Measurements from ENCODE around the gene SLC40A1.
A peak's percentile ranks its signal among the peaks of the same experiment; 100 is the strongest.

SLC40A1 gene

DNA sequence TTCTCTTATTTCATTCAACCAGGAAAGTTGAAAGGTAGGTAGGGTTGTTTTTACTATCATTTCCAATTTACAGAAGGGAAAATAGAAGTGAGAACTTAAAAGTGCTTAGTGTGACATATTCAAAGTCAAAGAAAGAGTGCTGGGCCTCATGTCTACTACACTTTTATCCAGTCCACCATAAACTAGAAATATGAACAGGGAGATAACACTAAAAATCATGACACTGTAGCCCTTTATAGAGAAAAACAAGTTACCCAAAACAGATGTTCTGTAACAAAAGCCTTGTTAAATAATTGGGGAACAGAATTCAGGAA, 20.4 kb downstream of the SLC40A1 start:
- TF ChIP-seq, protein P1, sequence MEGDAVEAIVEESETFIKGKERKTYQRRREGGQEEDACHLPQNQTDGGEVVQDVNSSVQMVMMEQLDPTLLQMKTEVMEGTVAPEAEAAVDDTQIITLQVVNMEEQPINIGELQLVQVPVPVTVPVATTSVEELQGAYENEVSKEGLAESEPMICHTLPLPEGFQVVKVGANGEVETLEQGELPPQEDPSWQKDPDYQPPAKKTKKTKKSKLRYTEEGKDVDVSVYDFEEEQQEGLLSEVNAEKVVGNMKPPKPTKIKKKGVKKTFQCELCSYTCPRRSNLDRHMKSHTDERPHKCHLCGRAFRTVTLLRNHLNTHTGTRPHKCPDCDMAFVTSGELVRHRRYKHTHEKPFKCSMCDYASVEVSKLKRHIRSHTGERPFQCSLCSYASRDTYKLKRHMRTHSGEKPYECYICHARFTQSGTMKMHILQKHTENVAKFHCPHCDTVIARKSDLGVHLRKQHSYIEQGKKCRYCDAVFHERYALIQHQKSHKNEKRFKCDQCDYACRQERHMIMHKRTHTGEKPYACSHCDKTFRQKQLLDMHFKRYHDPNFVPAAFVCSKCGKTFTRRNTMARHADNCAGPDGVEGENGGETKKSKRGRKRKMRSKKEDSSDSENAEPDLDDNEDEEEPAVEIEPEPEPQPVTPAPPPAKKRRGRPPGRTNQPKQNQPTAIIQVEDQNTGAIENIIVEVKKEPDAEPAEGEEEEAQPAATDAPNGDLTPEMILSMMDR (IDR thresholded peaks at IDR 0.05) = no peak
- peaks cover 32% of the 10 kb centered on the region for H3K4me1 Mint-ChIP-seq
- no peak for DNase-seq
- peaks cover 19% of the 10 kb centered on the region for H3K36me3 Mint-ChIP-seq (ENCODE audit: low read depth)
- peaks cover 7% of the 10 kb centered on the region for H3K27me3 Mint-ChIP-seq (ENCODE audit: low read depth, poor library complexity)
- no peaks in the 10 kb centered on the region for H3K9me3 Mint-ChIP-seq
- H3K27ac Mint-ChIP-seq = peak overlapping the region; percentile 91
- H3K4me3 Mint-ChIP-seq = peak overlapping the region; percentile 3

DNA sequence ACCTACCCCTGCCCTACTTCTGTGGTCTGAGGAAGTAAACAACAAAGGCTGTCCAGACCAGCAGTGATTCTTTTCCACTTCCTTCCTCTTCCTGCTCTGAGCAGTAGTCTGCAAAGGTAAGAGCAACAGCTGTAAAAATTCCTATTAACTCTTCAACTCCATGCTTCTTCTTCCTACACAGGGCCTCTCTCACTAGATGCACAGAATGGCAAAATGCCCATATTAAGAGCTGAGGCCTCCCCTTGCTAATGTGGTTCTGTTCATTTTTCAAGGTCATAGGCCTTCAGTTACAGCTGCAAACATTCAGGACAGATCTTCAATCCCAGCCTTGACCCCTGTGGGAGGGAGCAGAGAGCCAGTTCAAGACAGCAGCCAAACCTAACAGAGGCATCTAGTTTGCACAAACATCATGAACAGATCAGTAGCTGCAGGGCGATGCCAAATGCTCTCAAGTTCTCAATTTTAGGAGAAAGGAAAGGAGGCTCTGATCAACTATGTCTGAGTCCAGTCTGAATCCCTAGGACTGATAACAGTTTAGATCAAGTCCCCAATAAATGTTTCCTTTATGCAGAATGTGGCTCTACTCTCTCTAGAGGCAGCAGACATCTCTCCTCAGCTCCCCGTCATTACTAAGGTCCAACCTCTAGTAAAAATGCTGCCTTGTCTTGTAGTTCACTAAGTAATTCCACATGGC, 20.9 kb downstream of the SLC40A1 start:
- Mint-ChIP-seq H3K9me3 (no peaks in the 10 kb centered on the region), H3K36me3 (ENCODE audit: low read depth) (peaks cover 14% of the 10 kb centered on the region), H3K4me1 (peaks cover 32% of the 10 kb centered on the region), H3K27ac (peak overlapping the region; percentile 91), H3K27me3 (ENCODE audit: low read depth, poor library complexity) (peaks cover 7% of the 10 kb centered on the region), H3K4me3 (peak overlapping the region; percentile 3)
- TF ChIP-seq, protein P1 (IDR thresholded peaks at IDR 0.05) = no peak
- no peak for DNase-seq

DNA sequence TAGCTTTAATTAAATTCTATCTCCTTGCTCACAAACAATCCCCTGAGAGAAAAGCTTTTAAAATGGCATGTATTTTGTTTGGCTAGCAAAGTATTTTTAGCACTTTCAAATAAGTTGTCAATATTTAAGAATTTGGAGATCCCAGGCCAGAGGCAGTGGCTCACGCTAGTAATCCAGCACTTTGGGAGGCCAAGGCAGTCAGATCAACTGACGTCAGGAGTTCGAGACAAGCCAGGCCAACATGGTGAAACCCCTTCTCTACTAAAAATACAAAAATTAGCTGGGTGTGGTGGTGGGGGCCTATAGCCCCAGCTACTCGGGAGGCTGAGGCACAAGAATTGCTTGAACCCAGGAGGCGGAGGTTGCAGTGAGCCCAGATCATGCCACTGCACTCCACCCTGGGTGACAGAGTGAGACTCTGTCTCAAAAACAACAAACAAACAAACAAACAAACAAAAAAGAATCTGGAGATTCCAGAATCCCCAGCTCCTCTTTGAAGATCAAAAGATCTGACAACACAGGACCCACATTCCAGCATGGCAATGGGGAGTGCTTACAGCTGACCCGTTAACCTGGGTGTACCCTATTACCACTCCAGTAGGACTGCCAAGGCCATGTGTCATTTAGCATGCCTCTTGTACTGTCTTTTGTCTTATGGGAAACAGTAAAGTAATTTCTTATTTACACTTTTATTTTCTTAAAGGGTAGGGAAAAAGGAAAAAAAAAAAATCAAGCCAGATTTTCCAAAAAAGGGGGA, 21.9 kb downstream of the SLC40A1 start:
- Mint-ChIP-seq H3K27ac (peak overlapping the region; percentile 32), H3K4me1 (peaks cover 32% of the 10 kb centered on the region), H3K27me3 (ENCODE audit: low read depth, poor library complexity) (peaks cover 7% of the 10 kb centered on the region), H3K36me3 (ENCODE audit: low read depth) (peaks cover 4% of the 10 kb centered on the region), H3K4me3 (no peak overlapping the region), H3K9me3 (no peaks in the 10 kb centered on the region)
- TF ChIP-seq, protein P1 (IDR thresholded peaks at IDR 0.05) = no peak
- no peak for DNase-seq

DNA sequence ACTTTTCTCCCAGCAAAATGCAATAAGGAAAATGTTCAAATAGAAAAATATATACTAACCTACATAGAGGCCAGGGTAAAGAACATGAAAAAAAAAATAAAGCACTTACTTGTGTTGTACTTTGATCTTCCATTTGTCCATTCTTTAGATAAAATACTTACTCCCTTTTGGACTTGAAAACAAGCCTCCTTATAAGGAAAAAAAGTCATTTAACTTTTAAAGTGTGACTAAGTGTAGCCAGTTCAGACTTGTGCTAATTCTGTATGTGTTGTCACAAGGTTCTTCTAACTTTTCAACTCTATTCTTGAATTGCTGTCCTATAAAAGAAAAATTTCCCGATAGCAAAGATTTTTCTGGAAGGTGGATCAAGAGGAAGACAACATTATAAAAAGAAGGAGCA, 23.2 kb downstream of the SLC40A1 start:
- DNase-seq = no peak
- TF ChIP-seq, protein P1 (IDR thresholded peaks at IDR 0.05) = no peak
- H3K4me3 Mint-ChIP-seq = no peak overlapping the region
- H3K9me3 Mint-ChIP-seq = no peaks in the 10 kb centered on the region
- peaks cover 7% of the 10 kb centered on the region for H3K27me3 Mint-ChIP-seq (ENCODE audit: low read depth, poor library complexity)
- no peaks in the 10 kb centered on the region for H3K36me3 Mint-ChIP-seq (ENCODE audit: low read depth)
- peak overlapping the region; percentile 67 for H3K27ac Mint-ChIP-seq
- peaks cover 32% of the 10 kb centered on the region for H3K4me1 Mint-ChIP-seq

DNA sequence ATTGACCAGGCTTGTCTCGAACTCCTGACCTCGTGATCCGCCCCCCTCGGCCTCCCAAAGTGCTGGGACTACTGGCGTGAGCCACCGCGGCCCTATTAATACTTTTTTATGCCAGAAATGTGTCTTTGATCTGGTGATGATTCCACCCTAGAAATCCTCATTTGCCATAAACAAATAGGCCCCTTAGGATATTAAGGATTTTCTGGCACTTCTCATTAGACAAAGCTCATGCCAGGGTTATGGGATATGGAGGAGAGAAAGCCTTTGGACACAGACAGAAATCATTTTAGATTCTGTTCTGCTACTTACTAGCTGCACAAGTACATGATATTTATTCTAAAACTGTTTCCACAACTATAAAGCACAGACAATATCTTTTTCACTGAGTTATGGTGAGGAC, 24.1 kb downstream of the SLC40A1 start:
- TF ChIP-seq, protein P1 (IDR thresholded peaks at IDR 0.05) = no peak
- no peak for DNase-seq
- peaks cover 32% of the 10 kb centered on the region for H3K4me1 Mint-ChIP-seq
- H3K4me3 Mint-ChIP-seq = no peak overlapping the region
- no peak overlapping the region for H3K27ac Mint-ChIP-seq
- H3K36me3 Mint-ChIP-seq (ENCODE audit: low read depth) = no peaks in the 10 kb centered on the region
- no peaks in the 10 kb centered on the region for H3K9me3 Mint-ChIP-seq
- peaks cover 7% of the 10 kb centered on the region for H3K27me3 Mint-ChIP-seq (ENCODE audit: low read depth, poor library complexity)

DNA sequence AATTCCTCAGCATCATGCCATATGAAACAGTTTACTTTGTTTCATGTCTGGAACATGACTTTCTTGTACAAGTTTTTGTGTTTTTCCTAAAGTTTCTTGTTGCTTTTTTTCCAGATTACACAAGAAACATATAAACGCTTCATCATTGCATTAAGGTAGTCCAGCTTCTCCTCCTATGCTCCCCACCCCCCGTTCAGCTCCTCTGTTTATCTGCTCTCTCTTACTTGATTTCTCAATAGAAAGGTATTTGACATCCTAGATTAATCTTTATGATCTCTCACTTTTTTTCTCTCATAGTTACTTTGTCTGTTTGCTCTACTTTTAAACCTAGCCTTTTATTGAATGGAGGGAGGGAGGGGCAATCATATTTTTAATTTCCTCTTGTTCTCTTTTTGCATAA, 25.4 kb downstream of the SLC40A1 start:
- peaks cover 7% of the 10 kb centered on the region for H3K27me3 Mint-ChIP-seq (ENCODE audit: low read depth, poor library complexity)
- H3K9me3 Mint-ChIP-seq = no peaks in the 10 kb centered on the region
- TF ChIP-seq, protein P1 (IDR thresholded peaks at IDR 0.05) = no peak
- H3K27ac Mint-ChIP-seq = no peak overlapping the region
- H3K4me1 Mint-ChIP-seq = peaks cover 31% of the 10 kb centered on the region
- no peak overlapping the region for H3K4me3 Mint-ChIP-seq
- no peaks in the 10 kb centered on the region for H3K36me3 Mint-ChIP-seq (ENCODE audit: low read depth)
- no peak for DNase-seq

Data from nephron progenitor cell (in vitro differentiated cells).